H1 (cell line): ENCODE measurements around the gene DSG2. TPM values are rescaled to one million over a fixed set of nuclear protein-coding genes. Genes with fewer than 3 reads are reported as not detected.

Source experiments
- EZH2 ChIP-seq: fragments of 200-600 bp; sonication (generic); IDR thresholded peaks from 2 replicates; pipeline ENCODE4 v1.7.1; 2012; ENCODE audit warnings: low read depth, mild to moderate bottlenecking, moderate library complexity, low read length, inconsistent platforms; ENCODE audit not compliant: severe bottlenecking
- KDM1A ChIP-seq: fragments of 200-600, 300-600 bp; sonication (generic); IDR thresholded peaks from 2 replicates; pipeline ENCODE4 v1.7.1; 2016; ENCODE audit warnings: mild to moderate bottlenecking, low read length, borderline replicate concordance
- POLR2A ChIP-seq, 2 experiments: IDR thresholded peaks; 1 replicate in 1 of 2; 2 replicates in 1 of 2; pipeline ENCODE4 v1.6.1; 2011; ENCODE audit warnings: low read depth in 2 of 2, low read length in 2 of 2, mild to moderate bottlenecking in 2 of 2; ENCODE audit errors: control extremely low read depth in 1 of 2
- RAD21 ChIP-seq, 2 experiments: IDR thresholded peaks in 1 of 2; conservative IDR thresholded peaks in 1 of 2; 2 replicates each; pipeline ENCODE4 v1.6.1; 2011; ENCODE audit warnings: low read depth in 2 of 2, low read length in 2 of 2, improper control_type of control experiment in 1 of 2, inconsistent platforms in 1 of 2, mild to moderate bottlenecking in 1 of 2, moderate library complexity in 1 of 2
- RNF2 ChIP-seq: fragments of 200-900, 300-1000 bp; sonication (generic); IDR thresholded peaks from 2 replicates; pipeline ENCODE4 v1.7.1; 2016; ENCODE audit warnings: borderline replicate concordance, low read depth, mild to moderate bottlenecking, antibody characterized with exemption, low read length; ENCODE audit not compliant: poor library complexity, severe bottlenecking; ENCODE audit errors: missing control alignments
- SP4 ChIP-seq: IDR thresholded peaks from 2 replicates; pipeline ENCODE4 v1.6.1; 2012; ENCODE audit warnings: low read length, inconsistent platforms
- polyA plus RNA-seq, 7 experiments: library from polyadenylated mRNA; depleted of rRNA in 3 of 7; stranded (reverse) in 5 of 7; unstranded in 2 of 7; fragments of >200 nt in 5 of 7; fragments of 200-250 nt in 2 of 7; gene quantifications; 1 replicate in 5 of 7; 2 replicates in 1 of 7; 4 replicates in 1 of 7; pipeline versions ENCODE4 v1.2.1 to v1.2.3, GENCODE V29; 2011 to 2013; ENCODE audit warnings: missing spikeins in 2 of 7, mixed read lengths in 2 of 7
- total RNA-seq: library from RNA; stranded (reverse); fragmentation: NEBNext Ultra II Directional; extraction: Animal tissue kit (Norgen Biotek cat#: 25700); gene quantifications from 2 replicates; pipeline ENCODE4 v1.2.1, GENCODE V29; 2021

The DSG2 gene
- total and polyA plus RNA-seq, 2 of the 8 experiments (the other 6 are each of a cell fraction or from before 2014, with no cell fraction given), result 60.1 to 144 TPM

DNA sequence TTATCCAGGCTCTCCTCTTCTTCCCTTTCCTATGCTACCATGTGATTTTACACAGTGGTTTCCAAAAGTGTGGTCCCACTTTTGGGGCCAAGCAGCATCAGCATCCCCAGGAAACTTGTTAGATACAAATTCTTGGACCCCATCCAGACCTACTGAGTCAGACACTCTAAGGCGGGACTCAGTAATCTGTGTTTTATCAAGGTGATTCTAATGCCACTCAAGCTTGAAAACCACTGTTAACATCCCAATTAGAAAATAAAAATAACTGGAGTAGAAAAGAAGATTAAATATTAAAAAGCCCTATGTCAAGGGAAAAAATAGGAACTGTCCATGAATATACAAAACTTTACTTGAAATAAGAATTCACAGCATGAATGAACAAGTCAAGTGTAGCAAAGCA lies 10.8 kb downstream of the DSG2 start (continued):
- TF ChIP-seq KDM1A (no peak), SP4 (no peak), POLR2A (IDR thresholded peaks at IDR 0.05; ENCODE audit: control extremely low read depth in 1 of 2, low read depth in 2 of 2, low read length in 2 of 2) (no peak), EZH2 (no peak), RAD21 (IDR thresholded peaks at IDR 0.05 in 1 of 2, conservative IDR thresholded peaks at IDR 0.05 in 1 of 2; ENCODE audit: low read depth in 2 of 2, low read length in 2 of 2) (no peak), RNF2 (no peak)
